ENCODE results near the gene SLC6A13. TPM values are rescaled to one million over a fixed set of nuclear protein-coding genes. Genes with fewer than 3 reads are reported as not detected.

Gene SLC6A13
- total RNA-seq, 1 experiment from 2014 or later = not detected

GRCh38 chr12:206746-207440 is 55.7 kb downstream of the SLC6A13 start:
- Histone ChIP-seq H2AK5ac (ENCODE audit: insufficient read length, low read length) (no peak overlapping the region), H2BK12ac (ENCODE audit: insufficient read length, low read depth, low read length) (no peak overlapping the region), H3K27me3 (ENCODE audit: insufficient read depth, low read length) (peaks cover 9% of the 10 kb centered on the region; the same call in 1 of the 2 replicates), H3K23ac (ENCODE audit: insufficient read length, low read depth, low read length) (no peak overlapping the region), H3K79me2 (ENCODE audit: insufficient read depth, low read length) (no peaks in the 10 kb centered on the region), H3K18ac (ENCODE audit: insufficient read length, low read depth, low read length) (no peak overlapping the region), H3K9ac (ENCODE audit: extremely low read depth, insufficient read length, low read length) (no peak overlapping the region), H2BK5ac (ENCODE audit: insufficient read length, low read length) (no peak overlapping the region), H2AFZ (ENCODE audit: low read length) (no peak overlapping the region), H3K4me2 (ENCODE audit: insufficient read depth, insufficient read length, low read length) (no peak overlapping the region), H4K5ac (ENCODE audit: insufficient read length, low read depth, low read length) (no peak overlapping the region), H3K56ac (ENCODE audit: insufficient read length, low read depth, low read length) (no peak overlapping the region), H2BK120ac (ENCODE audit: low read depth, low read length, poor library complexity, severe bottlenecking) (no peak overlapping the region), H4K91ac (ENCODE audit: insufficient read length, low read depth, low read length) (no peak overlapping the region), H3K9me3 (ENCODE audit: control insufficient read depth, low read depth, low read length) (no peaks in the 10 kb centered on the region), H3K79me1 (ENCODE audit: insufficient read depth, low read depth, low read length, poor library complexity, severe bottlenecking) (no peaks in the 10 kb centered on the region), H3K4me1 (ENCODE audit: insufficient read depth, low read length) (no peaks in the 10 kb centered on the region), H4K20me1 (ENCODE audit: control insufficient read depth, insufficient read depth, insufficient read length) (no peaks in the 10 kb centered on the region), H3T11ph (ENCODE audit: low read length) (no peak overlapping the region), H3K27ac (ENCODE audit: insufficient read length, low read depth, low read length) (no peak overlapping the region), H4K8ac (replicated peaks; ENCODE audit: insufficient read length, low read depth, low read length) (no peak overlapping the region), H2BK20ac (ENCODE audit: low read depth, low read length, poor library complexity, severe bottlenecking) (no peak overlapping the region), H3K23me2 (ENCODE audit: insufficient read length, low read depth, low read length, poor library complexity, severe bottlenecking) (peaks cover 6% of the 10 kb centered on the region), H3K14ac (ENCODE audit: insufficient read depth, low read length) (no peak overlapping the region), H2BK15ac (ENCODE audit: low read depth, low read length) (no peak overlapping the region), H3K4ac (ENCODE audit: low read depth, low read length) (no peak overlapping the region)
- no peak for TF ChIP-seq CTCF (conservative IDR thresholded peaks at IDR 0.05)
- Mint-ChIP-seq H3K27me3 (ENCODE audit: low read depth) (peaks cover 96% of the 10 kb centered on the region), H3K4me1 (peaks cover 21 to 26% of the 10 kb centered on the region in 2 experiments), H3K4me3 (no peak overlapping the region), H3K9me3 (no peaks in the 10 kb centered on the region; a peak in 2 of 5 replicates), H3K27ac (no peak overlapping the region), H3K36me3 (ENCODE audit: insufficient read depth in 1 of 3, low read depth in 3 of 3) (no peaks in the 10 kb centered on the region)
- no CpG with 5 or more reads among the region's 21 CpGs for WGBS (ENCODE audit: extremely low coverage, insufficient read length, low lambda C conversion rate)
- DNase-seq = no peak

All from H9 (cell line).